ENCODE measurements around the gene COPS6.

DNA sequence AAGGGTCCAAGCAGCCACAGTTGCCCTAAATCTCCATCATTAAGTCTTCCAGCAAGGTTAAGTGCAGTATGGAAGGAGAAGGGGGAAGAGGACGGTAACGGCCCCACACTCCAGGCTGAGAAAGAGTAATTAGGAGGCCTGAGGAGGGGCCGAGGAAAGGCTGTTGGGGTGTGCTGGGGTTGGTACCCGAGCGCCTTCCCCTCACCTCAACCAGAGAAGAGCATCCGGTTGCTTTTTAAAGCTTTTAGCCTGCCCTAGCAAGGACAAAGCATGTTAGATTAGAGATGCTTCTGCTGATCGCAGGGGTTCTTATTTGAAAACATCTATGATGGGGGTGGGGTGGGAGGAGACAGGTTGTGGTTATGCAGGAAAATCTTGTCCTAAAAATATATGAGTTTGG lies 48.2 kb upstream of the COPS6 start:
- TF ChIP-seq, protein P1, sequence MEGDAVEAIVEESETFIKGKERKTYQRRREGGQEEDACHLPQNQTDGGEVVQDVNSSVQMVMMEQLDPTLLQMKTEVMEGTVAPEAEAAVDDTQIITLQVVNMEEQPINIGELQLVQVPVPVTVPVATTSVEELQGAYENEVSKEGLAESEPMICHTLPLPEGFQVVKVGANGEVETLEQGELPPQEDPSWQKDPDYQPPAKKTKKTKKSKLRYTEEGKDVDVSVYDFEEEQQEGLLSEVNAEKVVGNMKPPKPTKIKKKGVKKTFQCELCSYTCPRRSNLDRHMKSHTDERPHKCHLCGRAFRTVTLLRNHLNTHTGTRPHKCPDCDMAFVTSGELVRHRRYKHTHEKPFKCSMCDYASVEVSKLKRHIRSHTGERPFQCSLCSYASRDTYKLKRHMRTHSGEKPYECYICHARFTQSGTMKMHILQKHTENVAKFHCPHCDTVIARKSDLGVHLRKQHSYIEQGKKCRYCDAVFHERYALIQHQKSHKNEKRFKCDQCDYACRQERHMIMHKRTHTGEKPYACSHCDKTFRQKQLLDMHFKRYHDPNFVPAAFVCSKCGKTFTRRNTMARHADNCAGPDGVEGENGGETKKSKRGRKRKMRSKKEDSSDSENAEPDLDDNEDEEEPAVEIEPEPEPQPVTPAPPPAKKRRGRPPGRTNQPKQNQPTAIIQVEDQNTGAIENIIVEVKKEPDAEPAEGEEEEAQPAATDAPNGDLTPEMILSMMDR (tag by site-specific recombination; IDR thresholded peaks at IDR 0.05): no peak
- TF ChIP-seq ZNF10 (tag by site-specific recombination; IDR thresholded peaks at IDR 0.05) (no peak), ZNF211 (tag by site-specific recombination; IDR thresholded peaks at IDR 0.05; ENCODE audit: low read depth) (no peak), ZNF670 (tag by site-specific recombination; IDR thresholded peaks at IDR 0.05; ENCODE audit: low read depth) (no peak), OVOL3 (tag by site-specific recombination; IDR thresholded peaks at IDR 0.05) (no peak), ZIC2 (tag by site-specific recombination; IDR thresholded peaks at IDR 0.05) (no peak), SETDB1 (IDR thresholded peaks at IDR 0.05; ENCODE audit: insufficient read length, low read length) (no peak)

Measured in HEK293 (cell line).